GM23248 (cell line): Measurements from ENCODE around the gene SH3PXD2A.

Experiments used
- EZH2 ChIP-seq: fragments of 200-600 bp; sonication (generic); IDR thresholded peaks from 2 replicates; pipeline ENCODE4 v1.6.1; 2018; ENCODE audit warnings: antibody characterized with exemption, mild to moderate bottlenecking; ENCODE audit not compliant: insufficient read depth, poor library complexity, severe bottlenecking
- EZH2phosphoT487 ChIP-seq: fragments of 200-600 bp; sonication (generic); IDR thresholded peaks from 2 replicates; pipeline ENCODE4 v1.6.1; 2018; ENCODE audit warnings: antibody characterized with exemption, moderate library complexity, mild to moderate bottlenecking, low read depth; ENCODE audit not compliant: insufficient read depth

- TF ChIP-seq EZH2 = no peak
- no peak for TF ChIP-seq EZH2phosphoT487
Measured at GRCh38 chr10:103568505-103568904, 286.9 kb downstream of the SH3PXD2A start.
